HAP-1 (cell line): ENCODE measurements around the gene SLC41A2.

ENCODE experiments used
- DNase-seq, 2 experiments: peaks; one replicate each; pipeline ENCODE4 v3.0.0-alpha.2; 2016 to 2020; ENCODE audit warnings: low spot score in 2 of 2
- H3K27me3 ChIP-seq: fragments of 250-450 bp; sonication (Bioruptor Pico); 2 replicates; pipeline ENCODE4 v1.5.1; 2020; ENCODE audit warnings: low read depth, mild to moderate bottlenecking, moderate library complexity
- H3K36me3 ChIP-seq: fragments of 250-450 bp; sonication (Bioruptor Pico); replicated peaks from 2 replicates; pipeline ENCODE4 v1.5.1; 2020; ENCODE audit warnings: mild to moderate bottlenecking
- H3K4me1 ChIP-seq: fragments of 250-450 bp; sonication (Bioruptor Pico); 2 replicates; pipeline ENCODE4 v1.5.1; 2020; ENCODE audit warnings: mild to moderate bottlenecking
- H3K4me3 ChIP-seq: fragments of 250-450 bp; sonication (Bioruptor Pico); 2 replicates; pipeline ENCODE4 v1.5.1; 2020; ENCODE audit warnings: mild to moderate bottlenecking, moderate library complexity
- H3K9me3 ChIP-seq: fragments of 250-450 bp; sonication (Bioruptor Pico); 2 replicates; pipeline ENCODE4 v1.5.1; 2020; ENCODE audit warnings: mild to moderate bottlenecking, moderate library complexity
- in situ Hi-C: fragments of 300-500 bp; cut with MboI; formaldehyde crosslinking; loops from 3 replicates; pipeline ENCODE4 v1.14.3; 2020; ENCODE audit warnings: low sequenced_read_pairs, inconsistent platforms, mixed read lengths

Gene SLC41A2

DNA sequence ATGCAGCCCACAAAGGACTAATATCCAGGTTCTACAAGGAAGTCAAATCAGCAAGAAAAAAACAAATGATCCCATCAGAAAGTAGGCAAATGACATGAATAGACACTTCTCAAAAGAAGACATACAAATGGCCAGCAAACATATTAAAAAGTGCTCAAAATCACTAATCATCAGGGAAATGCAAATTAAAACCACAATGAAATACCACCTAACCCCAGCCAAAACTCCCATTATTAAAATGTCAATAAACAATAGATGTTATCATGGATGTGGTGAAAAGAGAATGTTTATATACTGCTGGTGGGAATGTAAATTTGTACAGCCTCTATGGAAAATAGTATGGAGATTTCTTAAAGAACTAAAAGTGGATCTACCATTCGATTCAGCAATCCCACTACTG is 25.0 kb downstream of the SLC41A2 start:
- H3K4me1 ChIP-seq: peaks cover 9% of the 10 kb centered on the region
- DNase-seq: peak in 1 of 2 experiments; percentile 36
- no peaks in the 10 kb centered on the region for H3K36me3 ChIP-seq
- H3K9me3 ChIP-seq: no peaks in the 10 kb centered on the region
- H3K27me3 ChIP-seq: no peaks in the 10 kb centered on the region
- in situ Hi-C loops: no loop called here
- no peak overlapping the region for H3K4me3 ChIP-seq

- Histone ChIP-seq H3K4me3 (no peak overlapping the region), H3K4me1 (peaks cover 9% of the 10 kb centered on the region), H3K27me3 (no peaks in the 10 kb centered on the region), H3K9me3 (no peaks in the 10 kb centered on the region), H3K36me3 (no peaks in the 10 kb centered on the region)
- DNase-seq: no peak
- in situ Hi-C loops: no loop called here
Observed at GRCh38 chr12:104930388-104931326, 27.4 kb downstream of the SLC41A2 start.

- no peaks in the 10 kb centered on the region for H3K27me3 ChIP-seq
- DNase-seq: no peak
- no peaks in the 10 kb centered on the region for H3K36me3 ChIP-seq
- H3K4me1 ChIP-seq: peaks cover 9% of the 10 kb centered on the region
- H3K4me3 ChIP-seq: no peak overlapping the region
- H3K9me3 ChIP-seq: no peaks in the 10 kb centered on the region
- in situ Hi-C loops: no loop called here
Observed at GRCh38 chr12:104929977-104930376, 28.1 kb downstream of the SLC41A2 start.

- Histone ChIP-seq H3K4me3 (no peak overlapping the region), H3K27me3 (no peaks in the 10 kb centered on the region), H3K9me3 (no peaks in the 10 kb centered on the region), H3K4me1 (peaks cover 9% of the 10 kb centered on the region), H3K36me3 (no peaks in the 10 kb centered on the region)
- in situ Hi-C loops: no loop called here
- no peak for DNase-seq
Observed at GRCh38 chr12:104929368-104929767, 28.7 kb downstream of the SLC41A2 start.

- no peaks in the 10 kb centered on the region for H3K36me3 ChIP-seq
- no peak for DNase-seq
- H3K4me3 ChIP-seq: no peak overlapping the region
- in situ Hi-C loops: no loop called here
- H3K27me3 ChIP-seq: no peaks in the 10 kb centered on the region
- no peaks in the 10 kb centered on the region for H3K9me3 ChIP-seq
- peaks cover 4% of the 10 kb centered on the region for H3K4me1 ChIP-seq
Observed at GRCh38 chr12:104928036-104928745, 29.9 kb downstream of the SLC41A2 start.

DNA sequence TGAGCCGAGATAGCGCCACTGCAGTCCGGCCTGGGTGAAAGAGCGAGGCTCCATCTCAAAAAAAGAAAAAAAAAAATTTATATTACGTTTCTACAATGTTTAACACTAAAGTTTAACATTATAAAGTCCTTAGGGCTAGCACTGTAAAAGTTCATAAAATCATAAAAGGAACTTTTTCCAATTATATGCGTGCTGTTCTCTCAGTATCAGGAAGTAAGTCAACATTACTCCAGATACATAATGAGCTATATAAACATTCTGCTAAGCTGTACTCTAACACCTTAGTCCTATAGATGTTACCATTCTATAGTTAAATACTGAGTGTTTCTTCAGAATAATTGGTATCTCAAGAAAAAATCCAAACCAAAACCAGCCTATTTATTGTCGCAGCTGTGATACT is 32.6 kb downstream of the SLC41A2 start:
- in situ Hi-C loops: no loop called here

DNA sequence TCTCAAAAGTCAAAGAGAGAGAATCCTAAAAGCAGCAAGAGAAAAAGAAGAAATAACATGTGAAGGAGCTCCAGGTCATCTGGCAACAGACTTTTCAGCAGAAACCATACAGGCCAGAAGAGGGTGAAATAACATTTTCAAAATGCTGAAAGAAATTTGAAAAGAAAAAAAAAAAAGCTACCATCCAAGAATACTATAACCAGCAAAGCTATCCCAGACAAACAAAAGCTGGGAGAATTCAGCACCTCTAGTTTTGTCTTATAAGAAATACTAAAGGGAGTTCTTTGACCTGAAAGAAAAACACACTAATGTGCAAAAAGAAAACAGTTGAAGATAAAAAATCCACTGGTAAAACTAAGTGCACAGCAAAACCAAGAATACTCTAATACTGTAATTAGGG is 36.8 kb downstream of the SLC41A2 start:
- Histone ChIP-seq H3K36me3 (no peaks in the 10 kb centered on the region), H3K4me1 (no peaks in the 10 kb centered on the region), H3K4me3 (no peak overlapping the region), H3K9me3 (no peaks in the 10 kb centered on the region), H3K27me3 (no peaks in the 10 kb centered on the region)
- in situ Hi-C loops: no loop called here
- no peak for DNase-seq

More for the DNA sequence above, 32.6 kb downstream of the SLC41A2 start:
- Histone ChIP-seq H3K27me3 (no peaks in the 10 kb centered on the region), H3K9me3 (no peaks in the 10 kb centered on the region), H3K36me3 (no peaks in the 10 kb centered on the region), H3K4me1 (no peaks in the 10 kb centered on the region), H3K4me3 (no peak overlapping the region)
- DNase-seq: no peak

- H3K36me3 ChIP-seq: no peaks in the 10 kb centered on the region
- in situ Hi-C loops: no loop called here
- H3K27me3 ChIP-seq: no peaks in the 10 kb centered on the region
- peaks cover 14% of the 10 kb centered on the region for H3K4me1 ChIP-seq
- DNase-seq: no peak
- H3K9me3 ChIP-seq: no peaks in the 10 kb centered on the region
- H3K4me3 ChIP-seq: no peak overlapping the region
Observed at GRCh38 chr12:104911942-104912341, 46.1 kb downstream of the SLC41A2 start.

- DNase-seq: peak; percentile 55 to 75
- in situ Hi-C loops: no loop called here
- no peak overlapping the region for H3K4me3 ChIP-seq
Observed at GRCh38 chr12:104910196-104910840, 47.8 kb downstream of the SLC41A2 start.

GRCh38 chr12:104909761-104910160 is 48.3 kb downstream of the SLC41A2 start:
- in situ Hi-C loops: no loop called here
- DNase-seq: no peak
- H3K4me3 ChIP-seq: no peak overlapping the region
- no peaks in the 10 kb centered on the region for H3K9me3 ChIP-seq
- H3K27me3 ChIP-seq: no peaks in the 10 kb centered on the region
- no peaks in the 10 kb centered on the region for H3K36me3 ChIP-seq
- H3K4me1 ChIP-seq: peaks cover 14% of the 10 kb centered on the region

More at GRCh38 chr12:104910196-104910840, 47.8 kb downstream of the SLC41A2 start:
- Histone ChIP-seq H3K9me3 (no peaks in the 10 kb centered on the region), H3K4me1 (peaks cover 14% of the 10 kb centered on the region), H3K36me3 (no peaks in the 10 kb centered on the region), H3K27me3 (no peaks in the 10 kb centered on the region)
